Neuronal stem cell (in vitro differentiated cells): ENCODE results near the gene C11orf98.
"Not testable (repeated sequence)": the region's sequence is repeated elsewhere in the genome, so short reads cannot be mapped to it uniquely, and the experiment has no call there.

ENCODE experiments used
- DNase-seq: peaks from one replicate; pipeline ENCODE4 v3.0.0-alpha.2; 2013; ENCODE audit warnings: low spot score
- H2AFZ ChIP-seq: one replicate; pipeline ENCODE4 v1.6.1; 2013; ENCODE audit warnings: mild to moderate bottlenecking, low read length, inconsistent platforms
- H2AK5ac ChIP-seq: 2 replicates; pipeline ENCODE4 v1.6.1; 2013; ENCODE audit warnings: low read depth, mild to moderate bottlenecking, inconsistent platforms, low read length, moderate library complexity, mixed read lengths
- H2BK120ac ChIP-seq: 2 replicates; pipeline ENCODE4 v1.6.1; 2013; ENCODE audit warnings: low read depth, mild to moderate bottlenecking, inconsistent platforms, low read length, moderate library complexity, mixed read lengths
- H2BK12ac ChIP-seq: one replicate; pipeline ENCODE4 v1.6.1; 2013; ENCODE audit warnings: low read length, inconsistent platforms
- H2BK15ac ChIP-seq: 2 replicates; pipeline ENCODE4 v1.6.1; 2013; ENCODE audit warnings: mild to moderate bottlenecking, low read length, inconsistent platforms, mixed read lengths
- H2BK5ac ChIP-seq: one replicate; pipeline ENCODE4 v1.6.1; 2013; ENCODE audit warnings: inconsistent platforms, mild to moderate bottlenecking, low read length, moderate library complexity
- H3K14ac ChIP-seq: one replicate; pipeline ENCODE4 v1.6.1; 2013; ENCODE audit warnings: low read length, inconsistent platforms
- H3K18ac ChIP-seq: 2 replicates; pipeline ENCODE4 v1.6.1; 2013; ENCODE audit warnings: low read length, inconsistent platforms
- H3K23ac ChIP-seq: 2 replicates; pipeline ENCODE4 v1.6.1; 2013; ENCODE audit warnings: low read depth, mild to moderate bottlenecking, mixed read lengths, low read length, inconsistent platforms; ENCODE audit not compliant: poor library complexity
- H3K27ac ChIP-seq: replicated peaks from 3 replicates; pipeline ENCODE4 v1.5.1; 2013; ENCODE audit warnings: low read length, inconsistent platforms
- H3K27me3 ChIP-seq, 3 experiments: 2 replicates each; pipeline ENCODE4 v1.6.1; 2013; ENCODE audit warnings: low read length in 3 of 3, mild to moderate bottlenecking in 2 of 3, inconsistent platforms in 1 of 3, low read depth in 1 of 3, mixed read lengths in 1 of 3, moderate library complexity in 1 of 3; ENCODE audit not compliant: control insufficient read depth in 3 of 3, insufficient read depth in 3 of 3
- H3K36me3 ChIP-seq, 2 donors: replicated peaks in 1 of 2; 2 replicates each; pipeline ENCODE4 v1.6.1; 2013; ENCODE audit warnings: low read length in 2 of 2; ENCODE audit not compliant: control insufficient read depth in 2 of 2, insufficient read depth in 2 of 2
- H3K4ac ChIP-seq: 2 replicates; pipeline ENCODE4 v1.6.1; 2013; ENCODE audit warnings: inconsistent platforms, mild to moderate bottlenecking, low read length, moderate library complexity
- H3K4me1 ChIP-seq, 2 donors: 1 replicate in 1 of 2; 2 replicates in 1 of 2; pipeline ENCODE4 v1.6.1; 2013; ENCODE audit warnings: low read length in 2 of 2, low read depth in 1 of 2; ENCODE audit not compliant: control insufficient read depth in 2 of 2, insufficient read depth in 1 of 2
- H3K4me2 ChIP-seq: one replicate; pipeline ENCODE4 v1.6.1; 2013; ENCODE audit warnings: mild to moderate bottlenecking, low read length, inconsistent platforms; ENCODE audit not compliant: insufficient read depth, poor library complexity, severe bottlenecking
- H3K4me3 ChIP-seq, 2 donors: 2 replicates each; pipeline ENCODE4 v1.5.1; 2013; ENCODE audit warnings: low read length in 2 of 2, mild to moderate bottlenecking in 2 of 2, inconsistent platforms in 1 of 2, moderate library complexity in 1 of 2
- H3K79me1 ChIP-seq: one replicate; pipeline ENCODE4 v1.6.1; 2013; ENCODE audit warnings: low read depth, mild to moderate bottlenecking, inconsistent platforms, low read length, moderate library complexity
- H3K9ac ChIP-seq: one replicate; pipeline ENCODE4 v1.6.1; 2013; ENCODE audit warnings: mild to moderate bottlenecking, low read depth, low read length, inconsistent platforms; ENCODE audit not compliant: poor library complexity
- H3K9me3 ChIP-seq, 2 donors: replicated peaks in 1 of 2; 2 replicates each; pipeline versions ENCODE3 to v1.6.1; 2013; ENCODE audit warnings: low read length in 2 of 2, mild to moderate bottlenecking in 2 of 2, inconsistent platforms in 1 of 2, low read depth in 1 of 2, mixed read lengths in 1 of 2, moderate library complexity in 1 of 2; ENCODE audit not compliant: control insufficient read depth in 2 of 2, insufficient read depth in 1 of 2
- H4K8ac ChIP-seq: one replicate; pipeline ENCODE4 v1.6.1; 2013; ENCODE audit warnings: low read depth, mild to moderate bottlenecking, inconsistent platforms, low read length, moderate library complexity
- H4K91ac ChIP-seq: one replicate; pipeline ENCODE4 v1.6.1; 2013; ENCODE audit warnings: low read length, low read depth, mild to moderate bottlenecking, inconsistent platforms; ENCODE audit not compliant: poor library complexity
- WGBS, 2 donors: extraction: QIAGEN DNeasy Blood & Tissue Kit; methylation state at CpG; one replicate each; pipeline ENCODE4 v1.1.7; 2013; ENCODE audit warnings: missing lambda C conversion rate in 2 of 2, mixed read lengths in 1 of 2; ENCODE audit not compliant: insufficient read length in 2 of 2, insufficient replicate concordance in 1 of 2; ENCODE audit errors: extremely low coverage in 2 of 2; 5-methylcytosine and 5-hydroxymethylcytosine counted together

The C11orf98 gene

DNA sequence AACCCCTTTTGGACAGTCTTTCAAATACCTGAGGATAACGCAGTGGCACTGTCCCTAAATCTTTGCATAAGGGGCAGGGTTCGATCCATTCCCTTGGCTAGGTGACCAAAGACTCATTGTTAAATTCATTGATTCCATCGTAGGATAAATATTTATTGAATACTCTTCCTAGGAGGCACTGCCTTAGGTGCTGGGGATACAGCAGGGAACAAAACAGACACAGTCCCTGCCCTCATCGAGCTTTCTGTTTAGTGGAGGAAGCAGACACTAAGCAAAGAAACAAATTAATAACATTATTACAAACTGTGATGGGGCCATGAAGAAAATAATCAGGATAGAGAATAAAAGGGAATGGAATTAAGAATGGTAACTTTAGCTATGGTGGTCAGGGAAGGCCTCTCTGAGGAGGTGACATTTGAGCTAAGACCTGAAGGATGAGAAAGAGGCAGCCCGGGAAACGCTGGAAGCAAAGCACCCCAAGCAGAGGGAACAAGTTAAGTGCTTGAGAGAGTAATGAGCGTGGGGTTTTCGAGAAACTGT lies 43.9 kb downstream of the C11orf98 start:
- peak overlapping the region; percentile 47 for H2BK120ac ChIP-seq
- H3K27me3 ChIP-seq, result no peaks in the 10 kb centered on the region
- H3K9me3 ChIP-seq, result no peaks in the 10 kb centered on the region
- H2BK15ac ChIP-seq, result no peak overlapping the region
- peak overlapping the region; percentile 87 for H3K18ac ChIP-seq
- H3K4me2 ChIP-seq, result peak overlapping the region; percentile 67
- H3K14ac ChIP-seq, result no peak overlapping the region
- no peak overlapping the region for H2AK5ac ChIP-seq
- H2BK5ac ChIP-seq, result peak overlapping the region; percentile 91
- no peak overlapping the region for H2BK12ac ChIP-seq
- DNase-seq, result no peak
- peaks cover 3% of the 10 kb centered on the region in 2 donors for H3K4me1 ChIP-seq
- H4K91ac ChIP-seq, result no peak overlapping the region
- peak overlapping the region; percentile 64 to 81 for H3K4me3 ChIP-seq
- no peak overlapping the region for H3K4ac ChIP-seq
- peak overlapping the region; percentile 94 for H3K9ac ChIP-seq
- H3K79me1 ChIP-seq, result peaks cover 2% of the 10 kb centered on the region
- peaks cover 20 to 51% of the 10 kb centered on the region in 2 donors for H3K36me3 ChIP-seq
- H2AFZ ChIP-seq, result peak overlapping the region; percentile 88
- peak overlapping the region; percentile 66 for H3K27ac ChIP-seq
- no CpG with 5 or more reads among the region's 8 CpGs for WGBS, 2 donors
- peak overlapping the region; percentile 66 for H3K23ac ChIP-seq
- no peak overlapping the region for H4K8ac ChIP-seq

DNA sequence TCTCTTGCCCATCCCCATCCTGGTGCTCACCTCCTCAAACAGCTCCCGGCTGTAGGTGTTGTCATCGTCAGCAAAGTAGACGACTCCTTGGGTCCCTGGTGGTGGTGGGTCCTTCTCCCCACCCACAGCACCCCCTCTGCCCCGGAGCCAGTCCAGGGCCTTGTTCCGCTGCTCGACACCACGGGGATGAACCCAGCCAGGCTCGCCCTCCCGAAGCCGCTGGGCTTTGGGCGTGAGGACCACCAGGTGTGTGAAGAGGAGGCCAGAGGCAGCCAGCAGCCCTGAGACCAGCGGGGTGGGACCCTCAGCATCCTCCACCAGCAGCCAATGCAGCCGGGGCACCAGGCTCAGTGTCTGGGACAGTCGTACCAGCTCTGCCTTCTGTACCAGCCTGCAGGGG lies 48.1 kb downstream of the C11orf98 start:
- H4K8ac ChIP-seq, H3K14ac ChIP-seq, H3K9me3 ChIP-seq, H3K4me2 ChIP-seq, H2BK12ac ChIP-seq, H3K4me1 ChIP-seq, H3K4ac ChIP-seq, H3K4me3 ChIP-seq, H3K27me3 ChIP-seq, H2AK5ac ChIP-seq, DNase-seq, H3K18ac ChIP-seq, H3K79me1 ChIP-seq, H2BK120ac ChIP-seq, H3K23ac ChIP-seq, H2AFZ ChIP-seq, H3K9ac ChIP-seq, H2BK15ac ChIP-seq, H4K91ac ChIP-seq, H3K27ac ChIP-seq: not testable (repeated sequence)
- no CpG with 5 or more reads among the region's 14 CpGs for WGBS, 2 donors
- H3K36me3 ChIP-seq, result peaks cover 8 to 39% of the 10 kb centered on the region in 2 donors
- peak overlapping the region; percentile 53 for H2BK5ac ChIP-seq

GRCh38 chr11:62615521-62615920 lies 49.5 kb downstream of the C11orf98 start:
- Histone ChIP-seq H3K4me1 (peaks cover 8 to 15% of the 10 kb centered on the region in 2 donors), H2BK15ac (no peak overlapping the region), H2BK120ac (no peak overlapping the region), H3K4ac (no peak overlapping the region), H4K8ac (no peak overlapping the region), H2AK5ac (no peak overlapping the region), H3K9ac (peak overlapping the region; percentile 30), H3K79me1 (peaks cover 3% of the 10 kb centered on the region), H3K9me3 (no peaks in the 10 kb centered on the region), H3K4me3 (no peak overlapping the region), H2BK5ac (no peak overlapping the region), H3K36me3 (peaks cover 8 to 37% of the 10 kb centered on the region in 2 donors), H3K23ac (no peak overlapping the region), H3K4me2 (no peak overlapping the region), H2AFZ (no peak overlapping the region), H2BK12ac (no peak overlapping the region), H4K91ac (no peak overlapping the region), H3K27me3 (no peaks in the 10 kb centered on the region), H3K14ac (no peak overlapping the region), H3K27ac (no peak overlapping the region), H3K18ac (no peak overlapping the region)
- no CpG with 5 or more reads among the region's 7 CpGs for WGBS, 2 donors
- DNase-seq, result no peak

DNA sequence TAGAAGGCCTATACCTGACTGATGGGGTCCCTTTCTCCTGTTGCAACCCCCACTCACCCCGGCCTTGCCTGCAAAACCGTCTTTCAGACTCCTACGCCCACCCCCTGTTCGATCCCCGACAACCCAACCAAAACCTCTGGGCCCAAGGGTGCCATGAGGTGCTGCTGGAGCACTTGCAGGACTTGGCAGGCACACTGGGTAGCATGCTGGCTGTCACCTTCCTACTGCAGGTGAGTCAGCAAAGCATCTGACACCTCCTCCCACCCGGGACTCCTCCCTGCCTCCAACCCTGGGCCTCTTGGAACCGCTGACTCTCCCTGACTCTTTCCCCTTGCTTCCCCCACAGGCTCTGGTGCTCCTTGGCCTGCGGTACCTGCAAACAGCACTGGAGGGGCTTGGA lies 50.7 kb downstream of the C11orf98 start:
- no CpG with 5 or more reads among the region's 8 CpGs for WGBS, 2 donors
- no peak for DNase-seq
- peaks cover 8 to 15% of the 10 kb centered on the region in 2 donors for H3K4me1 ChIP-seq
- H2BK5ac ChIP-seq, result no peak overlapping the region
- H3K23ac ChIP-seq, result no peak overlapping the region
- H3K27ac ChIP-seq, result no peak overlapping the region
- no peak overlapping the region for H2BK12ac ChIP-seq
- peaks cover 3% of the 10 kb centered on the region for H3K79me1 ChIP-seq
- H3K4me2 ChIP-seq, result no peak overlapping the region
- no peak overlapping the region for H4K8ac ChIP-seq
- H2BK15ac ChIP-seq, result no peak overlapping the region
- no peak overlapping the region for H3K9ac ChIP-seq
- H3K9me3 ChIP-seq, result peaks cover 0 to 2% of the 10 kb centered on the region in 2 donors
- no peak overlapping the region for H3K4ac ChIP-seq
- peaks cover 8 to 33% of the 10 kb centered on the region in 2 donors for H3K36me3 ChIP-seq
- H3K4me3 ChIP-seq, result no peak overlapping the region
- no peak overlapping the region for H2AK5ac ChIP-seq
- no peak overlapping the region for H4K91ac ChIP-seq
- no peak overlapping the region for H3K18ac ChIP-seq
- H3K27me3 ChIP-seq, result no peaks in the 10 kb centered on the region
- H3K14ac ChIP-seq, result no peak overlapping the region
- no peak overlapping the region for H2BK120ac ChIP-seq
- H2AFZ ChIP-seq, result no peak overlapping the region
